ENCODE measurements around the gene CDH8. TPM values are rescaled to one million over a fixed set of nuclear protein-coding genes. Genes with fewer than 3 reads are reported as not detected.

Gene CDH8
- total RNA-seq, 1 experiment from 2014 or later = 2.5 TPM

- Histone ChIP-seq H3K9me2 (ENCODE audit: insufficient read depth) (no peaks in the 10 kb centered on the region), H3K4me3 (replicated peaks in 1 of 2; ENCODE audit: low read depth in 1 of 2, low read length in 2 of 2) (no peak overlapping the region), H3K27ac (ENCODE audit: low read depth, low read length) (no peak overlapping the region), H3K4me2 (ENCODE audit: low read length) (no peak overlapping the region), H2AFZ (ENCODE audit: low read depth, low read length, poor library complexity, severe bottlenecking) (no peak overlapping the region), H3K9me3 (ENCODE audit: control insufficient read depth in 1 of 2, insufficient read depth in 1 of 2, low read depth in 1 of 2, low read length in 2 of 2) (peaks cover 10 to 11% of the 10 kb centered on the region in 2 experiments; a peak in 2 of 4 replicates), H4K20me1 (ENCODE audit: insufficient read depth) (no peaks in the 10 kb centered on the region), H3K27me3 (ENCODE audit: insufficient read depth, low read length) (no peaks in the 10 kb centered on the region), H3K4me1 (ENCODE audit: control insufficient read depth in 1 of 2, insufficient read depth in 2 of 2, low read length in 2 of 2) (no peaks in the 10 kb centered on the region), H3K36me3 (ENCODE audit: control insufficient read depth in 1 of 2, insufficient read depth in 2 of 2, low read length in 2 of 2) (no peaks in the 10 kb centered on the region), H3K9ac (ENCODE audit: low read length) (no peak overlapping the region), H3K79me2 (ENCODE audit: insufficient read depth, low read length) (no peaks in the 10 kb centered on the region)
- ATAC-seq (no peak), DNase-seq (ENCODE audit: low read depth, low spot score) (no peak)
- no TSS peak for BruUV-seq (replicated peaks)
- ChIA-PET POLR2A (no interaction called here), CTCF (no interaction called here), RAD21 (ENCODE audit: low non-redundant PET in 1 of 2, low total read pairs in 2 of 2, uncharacterized antibody in 2 of 2, unreplicated experiment in 2 of 2) (no interaction called here)
- TF ChIP-seq ZBTB33 (IDR thresholded peaks at IDR 0.05; ENCODE audit: extremely low read depth, insufficient replicate concordance, low read length) (no peak), SRF (IDR thresholded peaks at IDR 0.05; ENCODE audit: low read depth) (no peak), CEBPB (IDR thresholded peaks at IDR 0.05; ENCODE audit: low read depth) (no peak), EGR1 (IDR thresholded peaks at IDR 0.05; ENCODE audit: low read depth) (no peak), FOSL1 (IDR thresholded peaks at IDR 0.05; ENCODE audit: low read depth) (no peak), POLR2A (IDR thresholded peaks at IDR 0.05; ENCODE audit: borderline replicate concordance, extremely low read depth, insufficient read depth, insufficient read length) (no peak), ZNF274 (IDR thresholded peaks at IDR 0.05; ENCODE audit: low read depth, low read length) (no peak), CTCF (IDR thresholded peaks at IDR 0.05 in 2 of 3, conservative IDR thresholded peaks at IDR 0.05 in 1 of 3; ENCODE audit: borderline replicate concordance in 1 of 3, insufficient read depth in 1 of 3, low read depth in 2 of 3, low read length in 2 of 3) (no peak), POLR2AphosphoS5 (IDR thresholded peaks at IDR 0.05; ENCODE audit: low read depth, low read length) (no peak), JUND (IDR thresholded peaks at IDR 0.05) (no peak), TCF7L2 (IDR thresholded peaks at IDR 0.05; ENCODE audit: borderline replicate concordance, extremely low read depth, insufficient read depth, insufficient read length) (no peak), ELF1 (IDR thresholded peaks at IDR 0.05; ENCODE audit: borderline replicate concordance, low read depth) (no peak), REST (IDR thresholded peaks at IDR 0.05; ENCODE audit: low read depth) (no peak), RAD21 (IDR thresholded peaks at IDR 0.05; ENCODE audit: low read depth) (no peak), ZFX (IDR thresholded peaks at IDR 0.05) (no peak), CBX3 (IDR thresholded peaks at IDR 0.05; ENCODE audit: low read depth) (no peak)
- TF ChIP-seq, protein P1, sequence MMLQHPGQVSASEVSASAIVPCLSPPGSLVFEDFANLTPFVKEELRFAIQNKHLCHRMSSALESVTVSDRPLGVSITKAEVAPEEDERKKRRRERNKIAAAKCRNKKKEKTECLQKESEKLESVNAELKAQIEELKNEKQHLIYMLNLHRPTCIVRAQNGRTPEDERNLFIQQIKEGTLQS (IDR thresholded peaks at IDR 0.05) = no peak
- TF ChIP-seq, protein P2, sequence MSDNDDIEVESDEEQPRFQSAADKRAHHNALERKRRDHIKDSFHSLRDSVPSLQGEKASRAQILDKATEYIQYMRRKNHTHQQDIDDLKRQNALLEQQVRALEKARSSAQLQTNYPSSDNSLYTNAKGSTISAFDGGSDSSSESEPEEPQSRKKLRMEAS (IDR thresholded peaks at IDR 0.05) = no peak
- intact Hi-C loops (cut with micrococcal nuclease) = no loop called here
Measured at GRCh38 chr16:61616088-61616487, 420.1 kb downstream of the CDH8 start.
